ENCODE data around the gene CYP2W1. TPM values are rescaled to one million over a fixed set of nuclear protein-coding genes. Genes with fewer than 3 reads are reported as not detected.
"Not testable (repeated sequence)": the region's sequence is repeated elsewhere in the genome, so short reads cannot be mapped to it uniquely, and the experiment has no call there.

CYP2W1 gene
- polyA plus RNA-seq, 3 donors = 1.8 to 4.1 (median 2.7) TPM

- no peak for DNase-seq (ENCODE audit: extremely low read depth in 1 of 11, low read depth in 9 of 11, low spot score in 4 of 11)
Measured at GRCh38 chr7:1031716-1032455, 48.9 kb downstream of the CYP2W1 start.

DNA sequence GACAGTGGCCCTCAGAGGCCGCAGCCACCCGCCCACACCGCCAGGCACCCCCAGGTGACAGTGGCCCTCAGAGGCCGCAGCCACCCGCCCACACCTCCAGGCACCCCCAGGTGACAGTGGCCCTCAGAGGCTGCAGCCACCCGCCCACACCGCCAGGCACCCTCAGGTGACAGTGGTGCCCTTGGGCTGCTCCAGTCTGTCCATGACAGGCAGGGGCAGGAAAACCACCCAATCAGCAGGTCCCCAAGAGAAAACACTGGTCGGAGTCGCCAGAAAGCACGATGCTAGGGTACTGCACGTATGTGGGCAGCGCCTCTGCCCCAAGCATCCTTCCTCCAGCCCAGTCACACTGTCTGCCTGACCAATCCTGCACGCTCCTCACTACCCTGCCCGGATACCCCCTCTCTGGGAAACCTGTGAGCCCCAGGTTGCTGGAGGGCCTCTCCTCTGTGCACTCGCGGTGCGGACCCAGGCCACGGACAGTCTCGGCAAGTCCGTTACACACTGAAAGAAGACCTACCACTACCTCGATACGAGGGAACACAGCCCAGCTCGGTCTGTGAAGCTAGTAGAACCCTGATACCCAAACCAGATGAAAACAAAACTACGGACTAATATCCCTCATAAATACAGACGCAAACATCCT lies 49.7 kb downstream of the CYP2W1 start:
- no peak for DNase-seq (ENCODE audit: extremely low read depth in 1 of 11, low read depth in 9 of 11, low spot score in 4 of 11)

GRCh38 chr7:1033546-1034145 lies 50.7 kb downstream of the CYP2W1 start:
- no peak for DNase-seq (ENCODE audit: extremely low read depth in 1 of 11, low read depth in 9 of 11, low spot score in 4 of 11)

DNA sequence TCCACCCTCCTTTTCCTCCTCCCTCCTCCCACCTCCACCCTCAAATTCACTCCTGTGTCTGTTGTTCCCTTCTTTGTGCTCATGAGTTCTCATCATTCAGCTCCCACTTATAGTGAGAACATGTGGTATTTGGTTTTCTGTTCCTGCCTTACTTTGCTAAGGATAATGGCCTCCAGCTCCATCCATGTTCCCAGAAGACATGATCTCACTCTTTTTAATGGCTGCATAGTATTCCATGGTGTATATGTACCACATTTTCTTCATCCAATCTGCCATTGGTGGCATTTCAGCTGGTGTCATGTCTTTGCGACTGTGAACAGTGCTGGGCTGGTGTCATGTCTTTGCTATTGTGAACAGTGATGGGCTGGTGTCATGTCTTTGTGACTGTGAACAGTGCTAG lies 51.8 kb downstream of the CYP2W1 start:
- DNase-seq (ENCODE audit: extremely low read depth in 1 of 11, low read depth in 9 of 11, low spot score in 4 of 11) = not testable (repeated sequence)

DNA sequence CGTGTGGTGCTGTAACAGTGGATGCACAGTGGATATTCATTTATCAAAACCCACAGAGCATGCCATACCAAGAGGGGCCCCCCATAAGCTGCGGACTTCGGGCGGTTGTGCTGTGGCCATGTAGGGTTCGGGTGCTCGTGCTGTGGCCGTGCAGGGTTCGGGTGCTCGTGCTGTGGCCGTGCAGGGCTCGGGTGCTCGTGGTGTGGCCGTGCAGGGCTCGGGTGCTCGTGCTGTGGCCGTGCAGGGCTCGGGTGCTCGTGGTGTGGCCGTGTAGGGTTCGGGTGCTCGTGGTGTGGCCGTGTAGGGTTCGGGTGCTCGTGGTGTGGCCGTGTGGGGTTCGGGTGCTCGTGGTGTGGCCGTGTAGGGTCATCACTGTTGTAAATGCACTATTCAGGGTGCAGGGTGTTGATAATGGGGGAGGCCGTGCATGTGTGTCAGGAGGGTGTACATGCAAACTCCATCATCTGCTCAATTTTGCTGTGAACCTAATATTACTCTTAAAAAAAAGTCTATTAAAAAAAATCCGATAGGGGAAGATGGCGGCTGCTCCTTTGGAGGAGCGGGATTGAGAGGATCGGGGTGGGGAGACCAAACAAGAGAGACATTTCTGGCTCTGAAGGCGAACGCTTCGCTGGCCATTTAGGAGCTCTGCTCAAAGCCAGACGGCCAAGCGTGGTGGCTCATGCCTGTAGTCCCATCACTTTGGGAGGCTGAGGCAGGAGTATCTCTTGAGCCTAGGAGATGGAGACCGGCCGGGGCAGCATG lies 53.4 kb downstream of the CYP2W1 start:
- DNase-seq (ENCODE audit: extremely low read depth in 1 of 11, low read depth in 9 of 11, low spot score in 4 of 11) = not testable (repeated sequence)

Other genes starting within 250 kb of the CYP2W1 start
- 100 to 1,000 TPM; 127 to 168 (median 131) TPM for gene SUN1, start 150.7 kb upstream of the CYP2W1 start, polyA plus RNA-seq (ENCODE audit: insufficient read length in 3 of 3)
- 10 to 100 TPM; 33.6 to 64.9 (median 46.5) TPM for gene GET4, start 106.6 kb upstream of the CYP2W1 start, polyA plus RNA-seq (ENCODE audit: insufficient read length in 3 of 3)
- 10 to 100 TPM in 2 of 3 donors, 1 to 10 TPM in 1; 9.9 to 20.8 (median 15.4) TPM for gene ADAP1, start 28.5 kb upstream of the CYP2W1 start, polyA plus RNA-seq (ENCODE audit: insufficient read length in 3 of 3)
- gene COX19, start 7.6 kb upstream of the CYP2W1 start, polyA plus RNA-seq (ENCODE audit: insufficient read length in 3 of 3) = 10 to 100 TPM; 10.8 to 17.9 (median 12.4) TPM
- gene GPR146, start 61.4 kb downstream of the CYP2W1 start, polyA plus RNA-seq (ENCODE audit: insufficient read length in 3 of 3) = 1 to 10 TPM; 2.8 to 5.9 (median 3.2) TPM
- 1 to 10 TPM; 4.9 to 6.5 (median 6.1) TPM for gene GPER1, start 104.9 kb downstream of the CYP2W1 start, polyA plus RNA-seq (ENCODE audit: insufficient read length in 3 of 3)
- gene ZFAND2A, start 177.0 kb downstream of the CYP2W1 start, polyA plus RNA-seq (ENCODE audit: insufficient read length in 3 of 3) = 10 to 100 TPM; 19.3 to 24.6 (median 23.4) TPM
- 10 to 100 TPM in 2 of 3 donors, 1 to 10 TPM in 1; 9.3 to 14.9 (median 12.6) TPM for gene UNCX, start 249.7 kb downstream of the CYP2W1 start, polyA plus RNA-seq (ENCODE audit: insufficient read length in 3 of 3)

All from renal cortex interstitium (tissue), 11 donors.